HAP-1 (cell line): Measurements from ENCODE around the gene XRCC5.
"Not testable (repeated sequence)": the region's sequence is repeated elsewhere in the genome, so short reads cannot be mapped to it uniquely, and the experiment has no call there.

ENCODE experiments used
- DNase-seq, 2 experiments: peaks; one replicate each; pipeline ENCODE4 v3.0.0-alpha.2; 2016 to 2020; ENCODE audit warnings: low spot score in 2 of 2
- H3K27me3 ChIP-seq: fragments of 250-450 bp; sonication (Bioruptor Pico); 2 replicates; pipeline ENCODE4 v1.5.1; 2020; ENCODE audit warnings: low read depth, mild to moderate bottlenecking, moderate library complexity
- H3K36me3 ChIP-seq: fragments of 250-450 bp; sonication (Bioruptor Pico); replicated peaks from 2 replicates; pipeline ENCODE4 v1.5.1; 2020; ENCODE audit warnings: mild to moderate bottlenecking
- H3K4me1 ChIP-seq: fragments of 250-450 bp; sonication (Bioruptor Pico); 2 replicates; pipeline ENCODE4 v1.5.1; 2020; ENCODE audit warnings: mild to moderate bottlenecking
- H3K4me3 ChIP-seq: fragments of 250-450 bp; sonication (Bioruptor Pico); 2 replicates; pipeline ENCODE4 v1.5.1; 2020; ENCODE audit warnings: mild to moderate bottlenecking, moderate library complexity
- H3K9me3 ChIP-seq: fragments of 250-450 bp; sonication (Bioruptor Pico); 2 replicates; pipeline ENCODE4 v1.5.1; 2020; ENCODE audit warnings: mild to moderate bottlenecking, moderate library complexity
- in situ Hi-C: fragments of 300-500 bp; cut with MboI; formaldehyde crosslinking; loops from 3 replicates; pipeline ENCODE4 v1.14.3; 2020; ENCODE audit warnings: low sequenced_read_pairs, inconsistent platforms, mixed read lengths

The XRCC5 gene

DNA sequence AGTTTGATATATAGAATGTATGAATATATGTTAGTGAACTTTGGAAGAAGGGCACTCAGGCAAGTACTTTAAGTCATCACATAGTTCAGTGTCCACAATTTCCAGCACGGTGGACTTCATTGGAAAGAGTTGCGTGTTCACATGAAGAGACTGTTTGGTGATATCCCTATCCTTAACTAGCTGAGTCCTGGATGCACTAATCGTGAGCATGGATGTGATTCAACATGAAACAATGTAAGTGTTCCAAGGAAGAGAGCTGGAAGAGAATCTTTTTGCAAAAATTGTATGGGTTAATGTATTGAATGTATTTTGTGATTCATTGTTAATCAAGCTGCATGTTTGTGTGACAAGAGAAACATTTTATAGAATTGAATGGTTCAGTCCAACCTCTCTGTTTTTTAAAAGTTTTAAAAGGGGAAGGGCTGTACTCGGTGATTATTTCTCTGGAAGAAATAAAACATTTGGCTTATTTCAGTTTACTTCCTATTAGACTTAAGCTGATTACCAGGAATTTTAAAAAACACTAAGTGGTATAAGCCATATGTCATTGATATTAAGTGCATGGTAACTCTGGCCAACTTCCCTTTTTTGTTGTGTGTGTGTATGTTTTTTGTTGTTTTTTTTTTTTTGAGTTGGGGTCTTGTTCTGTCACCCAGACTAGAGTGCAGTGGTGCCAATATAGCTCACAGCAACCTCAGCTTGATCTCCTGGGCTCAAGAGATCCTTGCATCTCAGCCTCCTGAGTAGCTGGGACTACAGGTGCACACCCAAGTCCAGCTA is 8.6 kb downstream of the XRCC5 start:
- H3K9me3 ChIP-seq, result no peaks in the 10 kb centered on the region
- peaks cover 89% of the 10 kb centered on the region for H3K36me3 ChIP-seq
- H3K4me3 ChIP-seq, result no peak overlapping the region
- H3K27me3 ChIP-seq, result no peaks in the 10 kb centered on the region
- in situ Hi-C loops, result no loop called here
- peaks cover 35% of the 10 kb centered on the region for H3K4me1 ChIP-seq
- DNase-seq, result no peak

DNA sequence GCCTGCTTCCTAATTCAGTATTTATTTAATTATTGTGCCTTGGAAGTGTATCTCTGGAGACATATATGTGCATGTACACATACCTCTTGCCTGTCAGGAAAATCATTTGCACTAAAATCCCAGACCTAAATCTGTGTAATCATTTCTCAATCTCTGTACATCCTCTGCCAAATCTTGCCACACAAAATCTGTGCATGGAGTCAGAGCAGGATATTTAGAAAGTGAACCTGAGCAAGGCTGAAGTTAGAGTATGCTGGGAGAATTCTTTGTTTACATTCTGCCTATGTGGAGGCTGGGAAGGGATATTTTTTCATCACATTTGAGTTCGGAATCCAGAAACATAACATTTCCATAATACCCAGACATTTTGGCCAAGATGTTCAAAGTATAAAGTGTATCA is 9.3 kb downstream of the XRCC5 start:
- H3K4me3 ChIP-seq, result no peak overlapping the region
- no peak for DNase-seq
- in situ Hi-C loops, result no loop called here

DNA sequence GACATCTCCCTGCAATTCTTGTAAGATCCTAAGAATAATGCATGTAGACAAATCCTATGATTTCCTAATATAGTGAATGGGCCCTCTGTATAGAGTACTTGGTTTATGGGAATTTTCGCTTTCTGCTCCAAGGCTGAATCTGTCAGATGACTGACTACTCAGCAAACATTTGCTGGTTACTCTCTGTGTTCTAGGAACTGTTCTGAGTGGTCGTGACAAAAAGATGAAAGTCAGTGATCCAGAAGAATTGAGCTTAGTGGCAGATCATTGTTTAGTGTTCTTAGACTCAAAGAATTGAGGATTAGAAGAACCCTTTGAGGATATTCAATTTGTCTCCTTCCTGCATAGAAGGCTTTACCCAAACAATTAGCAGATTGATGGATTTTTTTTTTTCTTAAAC is 10.0 kb downstream of the XRCC5 start:
- in situ Hi-C loops, result no loop called here
- no peak overlapping the region for H3K4me3 ChIP-seq
- H3K27me3 ChIP-seq, result no peaks in the 10 kb centered on the region
- no peaks in the 10 kb centered on the region for H3K9me3 ChIP-seq
- H3K36me3 ChIP-seq, result peaks cover 89% of the 10 kb centered on the region
- peaks cover 35% of the 10 kb centered on the region for H3K4me1 ChIP-seq
- peak; percentile 35 to 89 for DNase-seq

More for the DNA sequence above, 9.3 kb downstream of the XRCC5 start:
- Histone ChIP-seq H3K9me3 (no peaks in the 10 kb centered on the region), H3K27me3 (no peaks in the 10 kb centered on the region), H3K4me1 (peaks cover 35% of the 10 kb centered on the region), H3K36me3 (peaks cover 89% of the 10 kb centered on the region)

DNA sequence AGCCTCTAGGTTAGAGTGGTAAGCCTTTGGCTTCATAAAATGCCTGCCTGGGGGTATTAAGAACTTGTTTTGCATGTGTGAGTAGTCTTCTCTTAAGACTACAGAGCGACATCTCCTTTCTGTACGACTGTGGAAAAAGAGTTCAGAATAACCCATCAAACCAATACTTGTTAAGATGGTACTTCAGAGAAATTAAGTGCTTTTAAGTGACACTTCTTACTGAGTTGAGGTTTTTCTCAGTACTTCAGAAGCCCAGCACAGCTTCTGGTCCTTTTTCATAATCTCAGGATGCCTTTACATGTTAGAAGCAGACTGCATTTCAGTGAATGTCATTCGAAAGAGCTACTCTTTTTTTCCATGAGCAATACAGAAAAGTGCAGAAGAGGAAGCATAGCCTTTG is 10.8 kb downstream of the XRCC5 start:
- Histone ChIP-seq H3K4me3 (no peak overlapping the region), H3K27me3 (no peaks in the 10 kb centered on the region), H3K36me3 (peaks cover 91% of the 10 kb centered on the region), H3K4me1 (peaks cover 31% of the 10 kb centered on the region), H3K9me3 (no peaks in the 10 kb centered on the region)
- in situ Hi-C loops, result no loop called here
- no peak for DNase-seq

DNA sequence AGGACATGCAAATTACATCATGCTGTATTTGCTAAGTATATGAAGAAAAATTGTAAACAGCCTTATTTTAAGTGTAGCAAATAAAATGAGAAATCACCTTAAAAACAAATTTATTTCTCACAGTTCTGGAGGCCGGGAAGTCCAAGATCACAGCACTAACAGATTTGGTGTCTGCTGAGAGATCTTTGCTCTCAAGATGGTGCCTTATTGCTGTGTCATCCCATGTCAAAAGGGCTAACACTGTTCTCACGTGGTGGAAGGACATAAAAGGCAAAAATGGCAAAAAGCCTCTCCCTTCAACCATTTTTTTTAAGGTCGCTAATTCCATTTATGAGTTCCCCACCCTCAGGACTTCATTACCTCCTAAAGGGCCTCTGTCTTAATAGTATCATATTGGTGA is 12.1 kb downstream of the XRCC5 start:
- in situ Hi-C loops, result no loop called here

DNA sequence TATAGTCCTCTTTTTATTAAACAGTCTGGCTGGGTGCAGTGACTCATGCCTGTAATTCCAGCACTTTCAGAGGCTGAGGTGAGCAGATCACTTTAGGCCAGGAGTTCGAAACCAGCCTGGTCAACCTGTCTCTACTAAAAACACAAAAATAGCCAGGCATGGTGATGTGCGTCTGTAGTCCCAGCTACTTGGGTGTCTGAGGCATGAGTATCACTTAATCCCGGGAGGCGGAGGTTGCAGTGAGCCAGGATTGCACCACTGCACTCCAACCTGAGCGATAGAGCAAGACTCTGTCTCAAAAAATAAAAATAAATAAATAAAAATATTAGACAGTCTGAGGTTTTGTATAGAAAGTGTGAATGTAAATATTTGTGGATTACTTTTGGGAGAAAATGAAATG is 17.8 kb downstream of the XRCC5 start:
- peaks cover 96% of the 10 kb centered on the region for H3K36me3 ChIP-seq
- no peak overlapping the region for H3K4me3 ChIP-seq
- no peaks in the 10 kb centered on the region for H3K9me3 ChIP-seq
- no peaks in the 10 kb centered on the region for H3K27me3 ChIP-seq
- no peak for DNase-seq
- in situ Hi-C loops, result no loop called here
- no peaks in the 10 kb centered on the region for H3K4me1 ChIP-seq

More for the DNA sequence above, 12.1 kb downstream of the XRCC5 start:
- DNase-seq, result no peak
- peaks cover 19% of the 10 kb centered on the region for H3K4me1 ChIP-seq
- no peaks in the 10 kb centered on the region for H3K9me3 ChIP-seq
- peaks cover 90% of the 10 kb centered on the region for H3K36me3 ChIP-seq
- H3K27me3 ChIP-seq, result no peaks in the 10 kb centered on the region
- H3K4me3 ChIP-seq, result no peak overlapping the region

DNA sequence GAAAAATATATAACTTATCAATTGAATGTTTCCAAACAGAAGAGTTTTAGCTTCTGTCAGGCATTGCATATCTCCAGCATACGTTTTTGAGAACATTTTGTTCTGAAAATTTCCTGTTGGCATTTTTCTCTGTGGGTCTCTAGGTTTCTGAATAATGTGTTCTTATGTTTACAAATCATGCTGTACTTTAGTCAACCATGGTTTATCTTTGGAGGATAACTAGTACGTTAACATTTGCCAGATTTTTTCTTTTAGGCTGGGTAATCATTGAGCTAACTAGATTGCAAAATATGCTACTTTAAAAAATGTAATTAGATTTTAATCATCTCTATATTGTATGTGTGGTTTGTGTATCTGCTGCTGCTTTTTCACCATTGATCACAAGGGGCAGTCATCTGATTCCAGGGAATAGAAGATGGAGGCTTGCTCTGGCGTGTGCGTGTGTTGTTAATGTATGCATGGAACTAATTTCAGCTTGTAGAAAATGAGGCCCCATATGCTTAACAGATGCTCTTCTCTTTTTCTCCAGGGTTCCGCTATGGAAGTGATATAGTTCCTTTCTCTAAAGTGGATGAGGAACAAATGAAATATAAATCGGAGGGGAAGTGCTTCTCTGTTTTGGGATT is 21.3 kb downstream of the XRCC5 start:
- in situ Hi-C loops, result no loop called here
- H3K4me1 ChIP-seq, result no peaks in the 10 kb centered on the region
- DNase-seq, result no peak
- no peaks in the 10 kb centered on the region for H3K9me3 ChIP-seq
- H3K27me3 ChIP-seq, result no peaks in the 10 kb centered on the region
- no peak overlapping the region for H3K4me3 ChIP-seq
- H3K36me3 ChIP-seq, result peaks cover 96% of the 10 kb centered on the region

DNA sequence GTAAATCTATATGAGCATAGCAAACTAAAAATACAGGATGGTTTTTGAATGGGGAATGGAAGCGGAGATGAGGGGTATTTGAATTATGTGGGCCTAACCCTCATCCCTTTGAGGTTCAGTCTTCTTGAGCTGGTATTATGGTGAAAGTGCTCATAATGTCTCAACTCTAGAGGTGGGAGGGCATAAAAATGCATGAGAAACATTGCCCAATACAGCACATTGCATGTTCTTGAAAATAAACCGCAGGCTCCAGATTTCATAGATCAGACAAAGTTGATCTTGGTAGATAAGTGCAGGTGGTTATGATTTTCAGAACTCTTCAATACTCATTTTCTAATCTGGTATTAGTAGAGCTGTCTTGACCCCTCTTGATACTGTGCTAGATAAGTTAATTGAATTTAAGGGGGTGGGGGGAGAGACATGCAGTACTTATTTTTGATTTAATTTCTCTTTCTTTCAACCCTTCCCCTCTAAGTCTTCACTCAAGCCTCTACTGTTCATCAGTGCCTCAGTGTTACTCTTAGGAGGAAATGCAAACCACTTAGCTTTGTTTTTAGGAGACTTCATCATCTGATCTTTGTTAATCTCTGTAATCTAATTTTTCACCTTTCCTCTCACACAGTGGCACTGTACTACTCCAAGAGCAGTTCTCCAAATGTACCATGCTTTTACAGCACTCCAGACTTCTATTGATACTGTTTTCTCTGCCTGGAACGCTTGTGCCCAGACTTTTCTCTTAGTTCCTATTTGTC is 22.2 kb downstream of the XRCC5 start:
- in situ Hi-C loops, result no loop called here

DNA sequence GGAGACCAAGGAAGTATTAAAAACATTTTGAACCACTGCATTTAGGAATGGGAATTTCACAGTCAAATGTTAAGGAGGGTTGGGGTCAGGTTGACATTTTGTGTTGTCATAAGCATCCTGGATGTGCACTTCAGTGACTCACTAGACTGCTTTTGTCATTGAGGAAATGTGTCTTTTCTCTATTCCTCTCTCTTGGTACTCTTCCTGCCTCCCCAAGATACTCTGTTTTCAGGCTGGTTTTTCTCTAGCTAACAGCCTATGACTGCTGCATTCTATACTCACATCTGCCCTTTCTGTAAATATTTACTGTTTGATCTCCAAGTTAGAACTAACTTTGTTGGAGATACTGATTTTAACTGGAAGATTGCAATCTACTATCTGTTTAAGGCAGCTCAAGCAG is 23.4 kb downstream of the XRCC5 start:
- Histone ChIP-seq H3K4me3 (no peak overlapping the region), H3K27me3 (no peaks in the 10 kb centered on the region), H3K9me3 (no peaks in the 10 kb centered on the region), H3K36me3 (peaks cover 90% of the 10 kb centered on the region), H3K4me1 (no peaks in the 10 kb centered on the region)
- in situ Hi-C loops, result no loop called here
- DNase-seq, result no peak

More for the DNA sequence above, 22.2 kb downstream of the XRCC5 start:
- DNase-seq, result no peak
- Histone ChIP-seq H3K27me3 (no peaks in the 10 kb centered on the region), H3K4me3 (no peak overlapping the region), H3K36me3 (peaks cover 92% of the 10 kb centered on the region), H3K9me3 (no peaks in the 10 kb centered on the region), H3K4me1 (no peaks in the 10 kb centered on the region)

DNA sequence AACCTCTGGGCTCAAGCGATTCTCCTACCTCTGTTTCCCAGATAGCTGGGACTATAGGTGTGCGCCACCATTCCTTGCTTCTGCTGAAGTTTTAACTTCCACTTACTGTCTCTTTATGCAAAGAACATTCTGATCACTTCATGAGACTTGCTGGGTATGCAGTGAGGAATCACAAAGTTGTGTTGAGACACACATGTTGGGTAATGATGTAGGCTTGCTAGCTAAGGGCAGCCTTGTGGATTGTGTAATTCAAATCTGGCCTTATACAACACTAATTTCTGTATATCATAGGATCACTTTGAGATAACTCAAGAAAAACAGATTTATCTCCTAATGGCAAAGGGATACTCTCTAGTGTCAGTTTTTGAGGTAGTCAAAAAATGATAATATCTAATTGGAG is 24.2 kb downstream of the XRCC5 start:
- no peak overlapping the region for H3K4me3 ChIP-seq
- H3K27me3 ChIP-seq, result no peaks in the 10 kb centered on the region
- peaks cover 90% of the 10 kb centered on the region for H3K36me3 ChIP-seq
- in situ Hi-C loops, result no loop called here
- H3K9me3 ChIP-seq, result no peaks in the 10 kb centered on the region
- DNase-seq, result no peak
- no peaks in the 10 kb centered on the region for H3K4me1 ChIP-seq

DNA sequence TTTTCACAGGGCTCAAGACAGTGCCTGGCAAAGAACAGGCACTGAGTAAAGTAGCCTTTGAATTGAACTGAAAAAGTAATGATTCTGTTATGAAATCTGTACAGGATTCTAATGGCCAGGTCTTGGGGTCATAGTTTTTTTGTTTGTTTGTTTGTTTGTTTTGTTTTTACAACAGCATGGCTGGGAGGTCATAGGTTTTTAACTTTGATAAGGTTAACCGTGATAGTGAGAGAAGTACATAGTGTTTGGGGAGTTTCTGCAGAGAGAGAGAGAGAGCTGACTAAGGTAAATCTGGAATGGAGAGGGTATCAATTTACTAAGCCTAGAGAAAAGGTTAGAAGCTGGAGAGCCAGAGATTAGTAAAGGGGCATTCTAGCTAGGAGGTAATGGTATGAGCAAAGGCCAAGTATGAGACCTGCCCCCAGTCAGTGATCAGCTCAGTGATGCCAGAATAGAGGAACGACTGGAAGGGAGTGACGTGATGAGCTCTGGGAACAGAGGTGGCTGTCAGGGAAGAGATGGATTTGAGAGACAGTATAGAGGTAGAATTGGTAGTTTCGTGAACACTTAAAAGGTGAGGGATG is 25.9 kb downstream of the XRCC5 start:
- no peak overlapping the region for H3K4me3 ChIP-seq
- no peaks in the 10 kb centered on the region for H3K9me3 ChIP-seq
- DNase-seq, result no peak
- H3K27me3 ChIP-seq, result no peaks in the 10 kb centered on the region
- in situ Hi-C loops, result no loop called here
- H3K36me3 ChIP-seq, result peaks cover 92% of the 10 kb centered on the region
- no peaks in the 10 kb centered on the region for H3K4me1 ChIP-seq

DNA sequence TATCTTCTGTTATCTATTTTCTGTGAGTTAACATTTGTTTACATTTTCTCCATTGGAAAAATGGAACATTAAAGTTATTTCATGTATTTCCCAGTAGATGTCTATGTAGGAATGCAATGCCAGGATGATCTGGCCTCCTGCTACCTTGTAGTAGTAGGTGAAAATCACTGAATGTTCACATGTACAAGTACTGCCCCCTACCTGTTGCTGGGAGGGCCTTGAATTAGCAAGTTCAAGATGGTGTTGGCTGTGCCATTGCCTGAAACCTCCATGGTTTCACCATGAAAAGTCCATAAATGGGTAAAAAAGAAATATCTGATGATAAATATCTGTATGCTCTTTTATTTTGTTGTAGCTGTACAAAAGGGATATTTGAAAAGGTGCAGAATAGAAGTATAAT is 30.7 kb downstream of the XRCC5 start:
- in situ Hi-C loops, result no loop called here
- Histone ChIP-seq H3K27me3 (no peaks in the 10 kb centered on the region), H3K4me1 (peaks cover under 1% of the 10 kb centered on the region), H3K36me3 (peaks cover 90% of the 10 kb centered on the region), H3K9me3 (no peaks in the 10 kb centered on the region), H3K4me3 (no peak overlapping the region)
- peak in 1 of 2 experiments; percentile 26 for DNase-seq

DNA sequence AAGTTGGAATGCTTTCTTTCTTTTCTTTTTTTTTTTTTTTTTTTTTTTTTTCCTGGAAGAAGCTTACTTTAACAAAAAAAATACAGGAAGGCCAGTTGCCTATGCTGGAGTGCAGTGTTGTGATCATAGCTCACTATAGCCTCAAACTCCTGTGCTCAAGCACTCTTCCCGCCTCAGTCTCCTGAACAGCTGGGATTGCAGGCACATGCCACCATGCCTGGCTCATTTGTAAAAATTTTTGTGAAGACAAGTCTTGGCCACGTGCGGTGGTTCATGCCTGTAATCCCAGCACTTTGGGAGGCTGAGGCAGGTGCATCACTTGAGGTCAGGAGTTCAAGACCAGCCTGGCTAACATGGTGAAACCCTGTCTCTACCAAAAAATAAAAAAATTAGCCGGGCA is 32.4 kb downstream of the XRCC5 start:
- not testable (repeated sequence) for DNase-seq

DNA sequence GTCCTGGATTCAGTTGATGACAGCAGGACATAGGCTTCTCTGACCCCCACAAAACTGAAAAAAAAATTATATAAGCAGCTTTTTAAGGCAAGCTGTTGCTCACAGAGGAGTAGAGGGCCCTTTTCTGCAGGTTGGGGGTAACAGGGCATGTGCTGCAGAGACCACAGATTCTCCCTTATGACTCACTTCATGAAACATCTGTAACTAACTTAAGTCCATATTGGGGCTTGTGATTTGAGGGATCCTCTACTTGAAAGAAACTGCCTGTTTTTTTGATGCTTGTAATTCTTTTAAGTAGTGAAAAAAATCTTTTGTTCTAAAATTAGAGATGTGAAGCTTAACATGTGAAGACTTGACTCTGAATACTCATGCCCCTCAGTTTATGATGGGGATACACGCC is 33.4 kb downstream of the XRCC5 start:
- no peak overlapping the region for H3K4me3 ChIP-seq
- H3K36me3 ChIP-seq, result peaks cover 96% of the 10 kb centered on the region
- H3K27me3 ChIP-seq, result no peaks in the 10 kb centered on the region
- no peak for DNase-seq
- peaks cover 11% of the 10 kb centered on the region for H3K4me1 ChIP-seq
- H3K9me3 ChIP-seq, result no peaks in the 10 kb centered on the region
- in situ Hi-C loops, result no loop called here

More for the DNA sequence above, 32.4 kb downstream of the XRCC5 start:
- H3K4me3 ChIP-seq, H3K9me3 ChIP-seq, in situ Hi-C loops, H3K27me3 ChIP-seq: not testable (repeated sequence)
- H3K36me3 ChIP-seq, result peaks cover 94% of the 10 kb centered on the region
- H3K4me1 ChIP-seq, result peaks cover 11% of the 10 kb centered on the region
